ENCODE results near the gene ACP2. TPM values are rescaled to one million over a fixed set of nuclear protein-coding genes. Genes with fewer than 3 reads are reported as not detected.
A peak's percentile ranks its signal among the peaks of the same experiment; 100 is the strongest.

ACP2 gene
- total and polyA plus RNA-seq, 10 of the 15 experiments (the other 5 are each of a cell fraction or from before 2014, with no cell fraction given), result 0.98 to 11.7 (median 7.4) TPM

DNA sequence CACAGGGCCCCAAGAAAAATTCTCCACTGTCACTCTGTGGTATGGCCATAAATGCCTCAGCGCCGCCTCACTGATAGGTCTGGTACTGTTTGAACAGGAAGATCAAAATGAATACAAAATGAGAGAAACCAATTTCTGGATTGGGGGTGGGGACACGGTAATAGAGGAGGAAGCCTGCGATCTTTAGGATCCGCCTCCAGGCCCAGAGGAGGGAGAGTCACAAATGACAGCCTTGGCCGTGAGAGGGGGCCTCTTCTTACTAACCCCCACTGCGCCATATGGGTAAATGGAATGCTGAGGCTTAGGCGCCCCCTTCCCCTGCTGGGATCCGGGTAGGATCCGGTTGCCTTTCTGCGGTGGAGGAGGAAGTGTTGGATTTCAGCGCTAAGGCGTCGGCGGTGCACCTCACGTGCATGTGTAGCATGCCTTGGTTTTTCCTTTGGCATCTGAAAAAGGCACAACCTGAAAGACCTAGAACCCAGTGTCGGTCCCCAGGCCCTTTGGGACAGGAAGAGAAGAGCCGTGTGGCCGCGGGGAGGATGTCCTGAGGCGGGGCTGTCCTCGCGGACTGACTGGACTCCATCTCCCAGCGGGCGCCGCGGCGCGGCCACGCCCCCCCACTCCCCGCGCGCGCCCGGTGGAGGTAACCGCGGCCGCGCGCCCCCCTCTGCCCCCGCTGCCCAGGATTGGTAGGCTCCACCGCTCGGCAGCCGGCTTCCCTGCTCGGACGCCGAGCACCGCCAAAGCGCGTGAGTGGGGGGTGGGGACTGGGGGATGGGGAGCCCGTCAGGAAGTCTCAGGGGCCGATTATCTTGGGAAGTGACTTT is 20.6 kb upstream of the ACP2 start (continued):
- TF ChIP-seq, protein P1, sequence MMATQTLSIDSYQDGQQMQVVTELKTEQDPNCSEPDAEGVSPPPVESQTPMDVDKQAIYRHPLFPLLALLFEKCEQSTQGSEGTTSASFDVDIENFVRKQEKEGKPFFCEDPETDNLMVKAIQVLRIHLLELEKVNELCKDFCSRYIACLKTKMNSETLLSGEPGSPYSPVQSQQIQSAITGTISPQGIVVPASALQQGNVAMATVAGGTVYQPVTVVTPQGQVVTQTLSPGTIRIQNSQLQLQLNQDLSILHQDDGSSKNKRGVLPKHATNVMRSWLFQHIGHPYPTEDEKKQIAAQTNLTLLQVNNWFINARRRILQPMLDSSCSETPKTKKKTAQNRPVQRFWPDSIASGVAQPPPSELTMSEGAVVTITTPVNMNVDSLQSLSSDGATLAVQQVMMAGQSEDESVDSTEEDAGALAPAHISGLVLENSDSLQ (IDR thresholded peaks at IDR 0.05), result peak; percentile 69; the same call in 1 of the 2 replicates
- TF ChIP-seq IKZF1 (conservative IDR thresholded peaks at IDR 0.05), result peak; percentile 73; the same call in 1 of the 2 replicates
- peak; percentile 60 for TF ChIP-seq RELB (IDR thresholded peaks at IDR 0.05; ENCODE audit: low read depth)
- TF ChIP-seq KAT2A (conservative IDR thresholded peaks at IDR 0.05; ENCODE audit: control insufficient read depth, low read depth, low read length), result no peak
- peak; percentile 53; a peak in 3 of 4 replicates for TF ChIP-seq IKZF2 (IDR thresholded peaks at IDR 0.05)
- TF ChIP-seq BCL11A (IDR thresholded peaks at IDR 0.05; ENCODE audit: low read depth, low read length), result no peak
- TF ChIP-seq, protein P2, sequence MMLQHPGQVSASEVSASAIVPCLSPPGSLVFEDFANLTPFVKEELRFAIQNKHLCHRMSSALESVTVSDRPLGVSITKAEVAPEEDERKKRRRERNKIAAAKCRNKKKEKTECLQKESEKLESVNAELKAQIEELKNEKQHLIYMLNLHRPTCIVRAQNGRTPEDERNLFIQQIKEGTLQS (IDR thresholded peaks at IDR 0.05; ENCODE audit: borderline replicate concordance, extremely low read depth, low read depth, low read length), result no peak
- TF ChIP-seq MTA3 (IDR thresholded peaks at IDR 0.05; ENCODE audit: borderline replicate concordance, low read length), result no peak

Measured in GM12878 (cell line).